GM21526 (cell line): ENCODE results near the gene FBLN5.
"Not testable (repeated sequence)": the region's sequence is repeated elsewhere in the genome, so short reads cannot be mapped to it uniquely, and the experiment has no call there.

Source experiments
- ATAC-seq: cut with Tn5 transposase; IDR thresholded peaks from one replicate; pipeline ENCODE4 v1.9.1; 2021; ENCODE audit warnings: moderate library complexity; ENCODE audit not compliant: unreplicated experiment, low FRiP score

The FBLN5 gene

DNA sequence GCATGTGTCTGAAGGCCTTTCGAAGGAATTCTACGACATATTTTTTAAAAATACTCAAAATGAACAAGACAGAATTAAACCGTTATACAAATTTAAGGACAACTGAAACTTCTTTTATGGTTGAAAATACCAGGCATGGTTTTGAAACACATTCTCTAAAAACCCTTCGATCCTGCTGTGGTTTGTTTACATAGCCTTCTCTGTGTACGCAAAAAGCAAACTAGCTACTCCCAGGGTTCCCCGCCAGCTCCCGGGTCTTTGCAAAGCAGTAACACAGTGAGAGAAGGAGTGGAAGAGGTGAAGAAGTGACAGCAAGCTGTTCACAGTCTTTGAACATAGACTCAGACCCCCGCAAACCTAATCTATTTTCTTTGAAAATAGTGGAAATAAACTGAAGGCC, 77.9 kb downstream of the FBLN5 start:
- no peak for ATAC-seq

DNA sequence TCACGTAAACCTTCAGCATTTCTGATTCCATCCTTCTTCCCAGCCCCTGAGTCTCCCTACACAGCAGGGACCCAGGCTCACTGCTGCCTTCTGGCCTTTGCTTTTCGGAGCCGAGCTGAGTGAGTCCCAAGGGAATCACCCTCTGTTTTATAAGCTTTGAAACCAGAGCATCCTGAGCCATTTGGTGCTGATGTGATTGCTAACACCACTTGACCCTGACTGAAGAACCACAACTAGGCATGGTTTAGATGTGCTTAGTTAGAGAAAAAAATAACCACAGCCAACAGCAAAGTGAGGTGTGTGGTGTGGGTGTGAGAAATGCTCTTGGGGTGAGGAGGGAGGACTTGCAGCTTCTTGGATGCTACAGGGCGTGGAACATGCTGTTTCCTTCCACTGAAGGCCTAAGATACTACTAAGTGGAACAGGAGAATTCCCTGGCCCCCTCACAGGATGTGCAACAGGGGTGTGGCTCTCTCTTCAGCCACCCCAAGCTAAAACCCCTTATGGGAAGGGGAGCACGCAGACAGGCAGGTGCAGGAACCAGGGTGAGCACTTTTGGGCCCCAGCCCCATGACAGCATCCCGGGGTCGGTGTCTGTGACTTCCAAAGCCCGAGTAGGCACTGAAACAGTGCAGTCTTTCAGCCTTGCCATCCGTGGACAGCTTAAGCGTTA, 80.0 kb downstream of the FBLN5 start, which contains the start of gene TC2N:
Gene TC2N (minus strand): TSS at position 221 of the 673 bp plus-strand sequence. CDS start 53,767 bp downstream, outside the sequence.
- ATAC-seq = no peak

DNA sequence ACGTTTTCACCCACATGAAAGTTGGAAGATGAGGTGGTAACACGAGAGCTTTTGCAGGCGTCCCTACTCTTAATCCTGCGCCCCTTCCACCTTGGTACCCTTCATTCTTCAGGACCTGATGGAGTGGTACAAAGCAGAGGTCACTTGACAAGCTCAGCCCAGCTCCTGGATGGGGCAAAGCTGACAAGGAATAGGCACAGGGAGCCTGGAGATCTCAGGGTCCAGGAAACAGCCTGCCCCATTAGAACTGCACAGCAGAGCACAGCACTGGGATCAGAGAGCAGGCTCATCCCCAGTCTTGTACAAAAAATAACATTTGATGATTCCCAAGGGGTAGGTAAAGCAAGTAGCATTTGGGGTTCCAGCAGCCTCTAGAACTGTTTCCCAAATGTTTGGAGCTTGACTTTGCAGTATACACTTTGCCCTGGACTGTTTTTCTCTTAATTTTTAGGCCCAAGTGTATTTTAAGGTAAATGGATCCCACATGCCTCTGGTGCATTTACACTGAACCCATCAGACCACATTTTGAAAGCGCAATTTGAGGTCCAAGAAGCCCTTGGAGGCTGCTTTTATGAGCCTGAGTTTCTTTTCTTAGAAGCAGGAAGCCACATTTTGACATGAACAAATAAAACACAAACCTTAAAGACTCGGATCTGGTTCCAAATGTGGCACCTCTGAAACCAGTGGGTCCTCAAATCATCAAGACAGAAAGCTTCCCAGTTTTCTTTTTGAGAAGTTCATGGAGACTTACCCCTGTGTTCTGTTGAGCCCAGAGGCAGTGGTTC, 80.8 kb downstream of the FBLN5 start:
- ATAC-seq = no peak

DNA sequence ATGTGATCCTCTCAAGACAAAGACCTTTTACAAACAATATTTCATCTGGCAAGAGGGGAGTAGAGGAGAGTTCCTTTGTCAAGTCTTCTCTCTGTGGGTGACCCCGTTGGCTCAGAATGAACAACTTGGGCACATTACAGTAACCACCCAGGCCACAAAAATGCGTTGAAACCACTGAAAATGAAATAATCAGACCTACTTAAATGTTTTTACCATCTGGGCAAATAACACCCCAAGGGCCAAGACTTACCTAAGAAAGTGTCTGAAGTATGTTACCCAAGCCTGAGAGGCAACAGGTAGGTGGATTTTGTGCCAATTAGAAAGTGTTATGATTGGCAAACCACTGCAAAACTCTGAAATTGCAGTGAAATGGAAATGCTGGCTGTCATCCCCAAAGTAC, 81.4 kb downstream of the FBLN5 start:
- ATAC-seq = no peak

DNA sequence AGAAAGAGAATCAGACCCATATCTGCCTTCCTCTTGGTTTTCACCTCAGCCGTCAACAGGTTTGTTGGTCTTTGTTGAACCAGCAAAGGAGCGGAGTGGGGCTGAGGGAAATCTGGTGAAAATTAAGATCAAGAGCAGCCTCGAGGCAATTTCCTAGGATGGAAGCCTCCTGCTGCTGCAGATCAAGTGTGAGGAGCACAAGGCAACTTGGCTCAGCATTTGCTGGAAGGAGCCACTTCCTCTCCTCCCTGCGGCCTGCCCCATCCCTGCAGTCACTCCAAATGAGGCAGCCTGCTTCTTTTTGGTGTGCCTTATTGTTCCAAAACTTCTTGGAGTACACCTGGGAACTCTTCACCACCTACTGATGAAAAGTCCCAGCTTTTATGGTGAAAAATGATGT, 85.1 kb downstream of the FBLN5 start:
- ATAC-seq = no peak

DNA sequence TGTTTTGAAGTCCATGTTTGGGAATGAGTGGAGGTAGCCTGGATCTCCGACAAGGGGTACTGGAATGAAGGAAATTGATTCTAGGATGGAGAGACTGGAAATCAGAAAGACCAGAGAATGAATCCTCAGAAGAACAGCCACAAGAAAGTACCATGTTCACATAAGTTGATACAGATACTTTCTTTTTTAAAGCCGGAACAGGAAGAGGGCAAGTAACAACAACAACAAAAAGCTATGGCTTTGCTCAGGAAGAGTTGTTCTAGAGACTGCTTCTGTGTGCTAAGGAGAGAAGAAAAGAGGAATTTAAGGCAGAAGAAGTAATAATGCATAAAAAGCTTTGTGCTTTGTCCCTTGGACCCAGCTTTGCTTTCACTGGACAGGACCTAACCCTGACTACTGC, 86.4 kb downstream of the FBLN5 start:
- ATAC-seq = no peak

DNA sequence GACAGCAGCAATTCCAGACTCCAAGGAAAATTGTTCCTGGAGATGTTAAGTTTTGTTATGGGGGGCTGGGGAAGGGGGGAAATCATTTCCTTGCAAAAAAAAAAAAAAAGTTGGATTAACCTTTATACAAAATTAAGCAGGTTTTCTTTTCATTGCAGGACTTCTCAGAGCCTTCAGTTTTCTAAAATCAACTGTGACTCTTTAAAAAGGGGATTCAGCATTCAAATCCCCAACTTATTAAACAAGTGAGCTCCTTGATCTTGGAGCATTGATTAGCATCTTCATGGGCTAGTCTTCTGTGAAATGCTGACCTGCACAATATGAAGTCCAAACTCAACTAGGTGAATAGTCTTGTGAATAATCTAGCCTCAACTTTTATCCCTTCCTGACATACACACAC, 87.3 kb downstream of the FBLN5 start:
- no peak for ATAC-seq

DNA sequence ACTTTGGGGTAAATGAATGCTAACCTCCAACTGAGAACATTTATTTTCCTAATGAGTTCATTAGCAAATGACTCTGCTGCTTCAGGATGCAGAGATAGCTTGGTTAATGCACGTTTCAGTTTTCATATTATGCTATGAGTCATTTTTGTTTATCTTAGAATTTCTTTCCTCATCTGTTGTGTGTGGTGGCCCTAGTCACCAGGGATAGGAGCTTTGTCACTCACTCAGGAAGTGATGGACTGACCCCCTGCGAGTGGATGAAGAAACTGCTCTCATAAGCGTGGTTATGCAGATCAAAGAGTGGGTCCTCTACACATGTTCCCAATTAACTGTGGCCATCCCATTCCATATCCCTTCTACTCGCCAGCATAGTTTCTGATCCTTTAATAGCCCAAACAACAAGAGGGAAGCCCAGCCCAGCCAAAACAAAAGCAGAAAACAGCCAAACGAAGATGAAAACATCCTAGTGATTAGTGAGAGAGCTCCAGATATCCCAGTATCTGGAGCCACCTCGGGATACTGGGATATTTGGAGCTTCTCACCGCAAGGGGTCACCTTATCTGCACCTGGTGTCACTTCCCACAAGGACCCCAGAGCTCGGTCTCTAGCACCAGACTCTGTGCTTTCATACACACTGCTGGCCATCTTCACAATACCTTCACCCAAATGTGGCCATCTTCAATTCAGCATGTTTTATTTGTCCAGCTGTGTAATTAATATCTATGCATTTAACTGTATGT, 88.8 kb downstream of the FBLN5 start:
- ATAC-seq = no peak

DNA sequence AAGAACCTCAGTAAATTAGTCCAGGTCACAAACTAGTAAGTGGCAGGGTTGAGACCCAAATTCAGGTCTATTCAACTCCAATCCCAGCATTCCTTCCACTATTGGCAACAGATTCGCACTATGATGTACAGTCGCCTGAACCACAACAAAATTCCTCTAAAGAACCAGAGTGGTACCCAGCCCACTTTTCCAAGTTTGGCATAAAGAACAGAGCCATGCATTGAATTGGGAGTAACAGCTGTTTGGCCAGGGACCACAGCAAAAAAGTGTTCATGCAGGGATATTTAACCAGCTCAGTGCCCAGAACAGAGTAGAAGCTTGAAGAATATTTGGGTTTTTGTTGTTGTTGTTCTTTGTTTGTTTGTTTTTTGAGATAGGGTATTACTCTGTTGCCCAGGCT, 89.9 kb downstream of the FBLN5 start:
- no peak for ATAC-seq

DNA sequence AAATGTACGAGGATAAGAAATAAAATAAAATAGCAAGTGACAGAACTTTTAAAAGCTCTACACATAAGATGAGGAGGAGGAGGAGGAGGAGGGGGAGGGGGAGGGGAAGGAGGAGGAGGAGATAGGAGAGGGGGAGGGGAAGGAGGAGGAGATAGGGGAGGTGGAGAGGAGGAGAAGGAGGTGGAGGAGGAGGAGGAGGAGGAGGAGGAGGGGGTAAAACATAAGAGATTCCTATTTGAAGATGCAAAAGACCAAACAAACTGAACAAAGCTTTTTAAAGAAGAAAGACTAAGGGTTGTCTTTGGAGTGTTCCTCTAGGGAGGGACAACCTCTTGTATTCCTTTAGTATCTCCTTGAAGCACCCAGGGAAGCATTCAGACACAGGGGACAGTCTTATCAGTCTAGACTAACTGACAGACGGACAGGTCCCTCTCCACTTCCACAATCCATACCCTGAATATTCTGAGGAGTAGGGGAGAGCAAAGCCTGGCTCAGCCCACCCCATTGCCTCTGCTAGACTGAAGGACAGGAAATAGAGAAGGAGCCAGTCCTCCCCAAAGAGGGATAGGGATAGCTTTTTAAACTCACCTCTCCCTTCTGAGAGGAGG, 93.1 kb downstream of the FBLN5 start:
- ATAC-seq = no peak

DNA sequence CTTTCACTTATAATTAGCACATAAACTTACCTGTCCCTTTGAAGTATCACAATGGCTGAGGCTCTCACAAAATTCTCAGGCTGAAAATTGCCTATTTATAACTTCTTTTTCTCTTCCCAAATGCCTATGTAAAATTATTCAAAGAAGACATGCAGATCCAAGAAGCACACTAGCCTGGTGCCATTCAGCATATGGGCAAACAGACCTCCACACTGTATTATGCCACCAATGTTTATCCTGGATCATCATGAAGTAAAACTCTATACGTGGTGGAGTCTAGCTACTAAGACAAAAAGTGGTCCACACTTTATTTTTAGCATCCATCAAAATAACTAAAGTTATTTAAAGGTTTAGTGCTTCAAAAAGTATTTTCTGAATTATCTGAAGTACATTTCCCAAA, 95.9 kb downstream of the FBLN5 start:
- no peak for ATAC-seq

DNA sequence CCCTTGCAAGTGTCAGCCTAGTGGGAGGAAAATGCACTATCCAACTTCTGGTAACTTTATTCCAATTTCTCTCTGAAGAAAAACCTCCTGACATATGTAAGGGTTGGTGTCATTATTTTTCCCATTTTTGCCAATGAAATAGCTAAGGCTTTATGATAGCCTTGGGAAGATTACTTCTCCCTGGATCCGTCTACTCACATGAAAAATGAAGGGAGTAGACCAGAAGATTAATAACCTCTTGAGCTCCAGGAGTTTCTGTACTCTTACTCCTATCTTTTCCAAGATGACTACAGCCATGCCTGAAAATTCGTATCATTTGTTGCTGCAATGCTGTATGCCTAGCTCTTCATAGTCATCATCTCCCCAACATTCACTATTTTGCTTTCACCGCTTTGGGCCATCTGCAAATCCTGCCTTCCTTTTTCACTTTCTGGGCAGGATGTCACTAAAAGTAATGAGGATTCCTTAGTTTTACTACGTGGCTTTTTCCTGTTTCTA, 98.9 kb downstream of the FBLN5 start:
- no peak for ATAC-seq

DNA sequence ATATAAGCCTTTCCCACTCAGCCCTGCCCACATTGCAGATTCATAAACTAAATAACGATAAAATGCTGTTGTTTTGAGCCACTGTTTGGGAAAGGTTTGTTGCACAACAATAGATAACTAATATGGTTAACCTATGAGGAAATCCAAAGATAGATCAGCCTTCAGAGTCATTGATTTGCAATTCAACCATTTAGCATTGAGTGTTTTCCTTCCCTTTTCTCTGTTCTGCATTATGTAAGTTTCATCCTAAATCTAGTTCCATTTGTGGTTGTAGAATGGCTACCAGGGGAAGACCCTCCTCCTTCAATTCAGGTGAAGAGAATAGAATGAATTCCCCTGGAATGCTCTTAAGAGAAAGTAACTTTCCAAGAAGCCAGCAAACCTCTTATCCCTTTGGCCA, 99.8 kb downstream of the FBLN5 start:
- no peak for ATAC-seq

DNA sequence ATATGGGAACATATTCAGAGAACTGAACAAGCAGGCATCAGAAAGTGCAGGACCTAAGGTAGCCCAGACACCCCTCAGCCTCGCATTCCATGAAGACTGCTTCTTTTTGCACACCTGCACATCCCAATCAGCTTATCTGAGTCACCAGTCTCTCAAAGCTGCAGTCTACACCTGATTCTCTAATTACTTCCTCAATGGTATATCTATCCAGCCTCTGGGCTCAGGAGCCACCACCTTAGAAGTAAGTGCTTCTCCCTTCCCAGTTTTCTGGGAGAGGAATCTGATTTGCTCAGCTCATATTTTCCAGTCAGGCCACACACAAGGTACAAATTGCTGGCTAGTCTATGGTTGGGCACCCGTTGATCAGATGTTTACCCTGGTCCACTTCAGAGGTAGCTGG, 101.8 kb downstream of the FBLN5 start:
- no peak for ATAC-seq

DNA sequence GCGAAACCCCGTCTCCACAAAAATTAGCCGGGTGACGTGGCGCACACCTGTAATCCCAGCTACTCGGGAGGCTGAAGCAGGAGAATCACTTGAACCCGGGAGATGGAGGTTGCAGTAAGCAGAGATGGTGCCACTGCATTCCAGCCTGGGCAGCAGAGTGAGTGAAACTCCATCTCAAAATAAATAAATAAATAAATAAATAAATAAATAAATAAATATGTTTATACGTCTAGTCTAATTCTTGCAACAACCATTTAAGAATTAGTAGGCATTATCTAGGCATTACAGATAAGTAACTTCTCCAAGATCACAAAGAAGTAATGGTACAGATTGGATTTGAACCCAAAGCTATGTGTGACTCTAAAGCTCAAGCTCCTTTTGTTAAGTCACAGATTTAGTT, 102.4 kb downstream of the FBLN5 start:
- ATAC-seq = not testable (repeated sequence)

DNA sequence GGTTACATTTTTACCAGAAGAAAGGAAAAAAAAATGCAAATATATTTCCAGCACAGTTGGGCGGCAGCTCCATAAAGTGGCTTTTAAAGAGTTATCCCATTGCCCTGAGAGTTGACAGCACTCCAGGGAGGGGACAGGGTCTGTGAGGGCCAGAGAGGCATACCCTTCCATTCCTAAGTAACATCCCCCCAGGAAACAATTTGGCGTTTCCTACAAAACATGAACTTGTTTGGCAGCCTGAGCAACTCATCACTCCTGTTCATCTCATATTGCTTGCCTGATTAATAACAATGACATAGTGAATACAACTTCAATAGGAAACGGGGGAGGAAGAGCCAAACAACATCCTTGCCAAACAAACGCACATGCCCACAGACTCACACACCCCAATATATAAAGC, 103.5 kb downstream of the FBLN5 start:
- no peak for ATAC-seq

DNA sequence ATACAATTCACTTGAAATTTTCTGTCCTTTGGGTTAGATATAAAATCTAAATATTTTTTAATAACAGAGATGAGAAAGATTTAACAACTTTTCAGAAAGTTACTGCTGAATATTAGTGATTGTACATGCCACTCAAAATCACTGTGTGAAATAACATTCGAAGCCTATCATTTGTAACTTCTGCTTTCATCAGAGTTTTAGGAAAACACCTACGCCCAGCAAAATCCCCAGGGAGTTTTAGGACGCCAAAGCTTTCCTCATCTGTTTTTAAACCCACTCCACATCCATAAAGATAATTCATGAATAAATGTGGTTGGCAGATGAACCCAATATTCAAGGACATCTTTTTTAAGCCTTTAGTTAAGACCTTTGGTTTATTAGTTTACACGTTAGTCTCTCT, 104.1 kb downstream of the FBLN5 start:
- no peak for ATAC-seq

DNA sequence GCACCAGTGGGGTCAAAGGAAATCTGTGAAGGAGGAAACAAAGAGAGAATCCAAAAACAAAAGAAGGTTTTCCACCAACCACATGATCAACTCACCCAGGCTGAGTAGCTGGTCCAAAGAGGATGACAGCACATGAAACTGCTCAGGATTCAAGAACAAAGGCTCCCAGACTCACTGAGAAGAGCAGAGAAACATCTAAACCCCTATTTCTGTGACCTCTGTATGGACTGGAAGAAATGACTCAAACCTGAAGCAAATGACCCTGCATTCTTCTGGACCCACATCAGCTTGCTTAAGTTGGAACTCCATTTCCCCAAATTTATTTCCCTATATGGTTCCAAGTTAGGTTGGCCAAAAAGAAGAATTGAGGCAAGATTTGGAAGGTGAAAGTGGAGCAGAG, 106.4 kb downstream of the FBLN5 start:
- no peak for ATAC-seq

DNA sequence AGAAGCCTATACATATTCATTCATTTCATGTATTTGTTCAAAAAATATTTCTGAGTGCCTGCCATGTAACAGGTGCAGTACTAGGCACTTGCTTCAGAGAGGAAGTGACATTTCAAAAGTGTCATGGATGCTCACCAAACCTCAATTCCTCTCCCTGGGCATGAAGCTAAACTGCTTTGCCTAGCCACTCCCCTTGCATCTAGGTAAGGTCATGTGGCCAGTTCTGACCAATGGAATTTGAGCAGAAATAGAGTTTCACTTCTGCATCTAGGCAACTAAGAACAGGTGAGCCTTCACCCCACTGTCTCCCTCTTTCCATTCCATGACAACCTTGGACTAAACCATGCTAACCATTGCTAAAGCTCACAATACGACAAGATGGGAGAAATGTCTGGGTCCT, 107.7 kb downstream of the FBLN5 start:
- ATAC-seq = no peak

DNA sequence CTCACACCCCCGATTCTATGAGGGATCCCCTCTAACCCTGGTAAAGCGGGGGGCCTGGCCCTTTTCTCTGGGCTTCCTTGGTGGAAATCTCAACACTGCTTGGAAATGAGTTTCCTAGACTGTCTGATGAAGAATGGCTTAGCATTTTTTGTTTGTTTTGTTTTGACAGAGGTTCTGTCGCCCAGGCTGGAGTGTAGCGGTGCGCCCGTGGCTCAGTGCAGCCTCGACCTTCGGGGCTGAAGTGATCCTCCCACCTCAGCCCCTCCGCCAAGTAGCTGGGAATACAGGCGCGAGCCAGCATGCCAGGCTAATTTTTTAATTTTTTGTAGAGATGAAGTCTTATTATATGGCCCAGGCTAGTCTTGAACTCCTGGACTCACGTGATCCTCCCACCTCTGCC, 110.4 kb downstream of the FBLN5 start:
- no peak for ATAC-seq
